A673 (cell line): ENCODE results near the gene UBASH3A. TPM values are rescaled to one million over a fixed set of nuclear protein-coding genes. Genes with fewer than 3 reads are reported as not detected.

Source experiments
- BruUV-seq: library from RNA; stranded (reverse); fragments of 400-500 nt; replicated peaks from 2 replicates; lab custom pipeline; 2021; lab: Mats Ljungman, UMichigan
- CTCF ChIA-PET: fragments of 300-600 bp; sonication (Branson Sonifier 250); formaldehyde crosslinking; loops from one replicate; lab custom pipeline; 2022; ENCODE audit warnings: antibody characterized with exemption; lab: Charles Lee
- POLR2A ChIA-PET: fragments of 300-600 bp; sonication (Branson Sonifier 250); formaldehyde crosslinking; loops from one replicate; lab custom pipeline; 2022; ENCODE audit warnings: antibody characterized with exemption; ENCODE audit not compliant: low non-redundant PET; lab: Charles Lee
- DNase-seq: peaks from one replicate; pipeline ENCODE4 v3.0.0-alpha.2; 2015; ENCODE audit warnings: low spot score
- H3K27ac ChIP-seq: fragments of 200-600 bp; sonication (generic); 2 replicates; pipeline ENCODE4 v1.5.1; 2016; ENCODE audit warnings: mixed run types, low read depth, mild to moderate bottlenecking, mixed read lengths, antibody characterized with exemption, low read length; ENCODE audit not compliant: poor library complexity, severe bottlenecking
- H3K27me3 ChIP-seq: fragments of 200-600 bp; sonication (generic); replicated peaks from 2 replicates; pipeline ENCODE4 v1.6.1; 2017; ENCODE audit warnings: mixed run types, low read depth, mild to moderate bottlenecking, mixed read lengths, antibody characterized with exemption, low read length; ENCODE audit not compliant: insufficient read depth, poor library complexity
- H3K36me3 ChIP-seq: fragments of 200-600 bp; sonication (generic); 2 replicates; pipeline ENCODE4 v1.6.1; 2016; ENCODE audit warnings: mixed run types, mild to moderate bottlenecking, mixed read lengths, antibody characterized with exemption, low read length; ENCODE audit not compliant: insufficient read depth, poor library complexity, severe bottlenecking
- H3K4me1 ChIP-seq: fragments of 200-600 bp; sonication (generic); 2 replicates; pipeline ENCODE4 v1.6.1; 2017; ENCODE audit warnings: mixed run types, mild to moderate bottlenecking, mixed read lengths, antibody characterized with exemption, low read length; ENCODE audit not compliant: insufficient read depth, poor library complexity, severe bottlenecking
- H3K4me3 ChIP-seq: fragments of 200-600 bp; sonication (generic); 2 replicates; pipeline ENCODE4 v1.5.1; 2016; ENCODE audit warnings: low read depth, mixed run types, mild to moderate bottlenecking, mixed read lengths, low read length; ENCODE audit not compliant: poor library complexity, severe bottlenecking
- H3K9me3 ChIP-seq: fragments of 200-600 bp; sonication (generic); 2 replicates; pipeline ENCODE4 v1.6.1; 2016; ENCODE audit warnings: mixed run types, low read depth, mild to moderate bottlenecking, mixed read lengths, antibody characterized with exemption, low read length; ENCODE audit not compliant: poor library complexity, severe bottlenecking
- EZH2 ChIP-seq: fragments of 200-600 bp; sonication (generic); IDR thresholded peaks from 2 replicates; pipeline ENCODE4 v1.6.1; 2017; ENCODE audit warnings: borderline replicate concordance, low read depth, mild to moderate bottlenecking, mixed read lengths, antibody characterized with exemption, low read length; ENCODE audit not compliant: poor library complexity, severe bottlenecking
- intact Hi-C: fragments of 100-400 bp; cut with micrococcal nuclease; formaldehyde crosslinking; loops from one replicate; pipeline ENCODE4 v1.10.0; 2022; ENCODE audit not compliant: unreplicated experiment
- total RNA-seq: library from RNA; stranded (reverse); gene quantifications from 2 replicates; pipeline ENCODE4 v1.2.3, GENCODE V29; 2021
- TF ChIP-seq, protein P1 (sequence below): fragments of 300-800, 200-600 bp; sonication (generic); conservative IDR thresholded peaks from 2 replicates; pipeline ENCODE4 v1.5.1; 2017; ENCODE audit warnings: low read depth, mild to moderate bottlenecking, antibody characterized with exemption, low read length, moderate library complexity, mixed read lengths

The UBASH3A gene
- total RNA-seq, 1 experiment from 2014 or later, result not detected

DNA sequence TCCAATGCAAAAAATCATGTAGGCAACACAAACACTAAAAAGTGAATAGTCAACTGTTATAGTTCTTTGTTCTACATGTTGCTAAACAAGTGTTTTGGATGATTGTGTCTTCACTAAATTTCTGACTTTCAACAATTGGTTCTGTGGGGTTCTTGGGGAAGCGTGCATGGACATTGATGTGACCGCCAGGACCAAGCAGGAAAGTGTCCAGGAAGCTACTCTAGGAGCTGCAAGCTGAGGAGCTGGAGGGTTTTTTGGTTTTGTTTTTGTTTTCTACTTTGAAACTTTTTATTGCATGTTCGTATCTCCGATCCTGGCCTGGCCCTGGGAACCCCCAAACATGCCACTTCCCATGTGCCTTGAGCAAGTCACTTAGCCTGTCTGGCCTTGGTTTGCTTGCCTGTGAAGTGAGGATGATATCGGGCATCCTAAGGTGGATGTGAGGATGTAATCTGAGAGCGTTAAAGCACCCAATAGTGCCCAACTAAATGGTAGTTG lies 15.8 kb upstream of the UBASH3A start:
- no peak for TF ChIP-seq EZH2
- TF ChIP-seq, protein P1, sequence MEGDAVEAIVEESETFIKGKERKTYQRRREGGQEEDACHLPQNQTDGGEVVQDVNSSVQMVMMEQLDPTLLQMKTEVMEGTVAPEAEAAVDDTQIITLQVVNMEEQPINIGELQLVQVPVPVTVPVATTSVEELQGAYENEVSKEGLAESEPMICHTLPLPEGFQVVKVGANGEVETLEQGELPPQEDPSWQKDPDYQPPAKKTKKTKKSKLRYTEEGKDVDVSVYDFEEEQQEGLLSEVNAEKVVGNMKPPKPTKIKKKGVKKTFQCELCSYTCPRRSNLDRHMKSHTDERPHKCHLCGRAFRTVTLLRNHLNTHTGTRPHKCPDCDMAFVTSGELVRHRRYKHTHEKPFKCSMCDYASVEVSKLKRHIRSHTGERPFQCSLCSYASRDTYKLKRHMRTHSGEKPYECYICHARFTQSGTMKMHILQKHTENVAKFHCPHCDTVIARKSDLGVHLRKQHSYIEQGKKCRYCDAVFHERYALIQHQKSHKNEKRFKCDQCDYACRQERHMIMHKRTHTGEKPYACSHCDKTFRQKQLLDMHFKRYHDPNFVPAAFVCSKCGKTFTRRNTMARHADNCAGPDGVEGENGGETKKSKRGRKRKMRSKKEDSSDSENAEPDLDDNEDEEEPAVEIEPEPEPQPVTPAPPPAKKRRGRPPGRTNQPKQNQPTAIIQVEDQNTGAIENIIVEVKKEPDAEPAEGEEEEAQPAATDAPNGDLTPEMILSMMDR, result no peak
- no peak overlapping the region for H3K27ac ChIP-seq
- intact Hi-C loops, result no loop called here
- no peak for DNase-seq
- H3K36me3 ChIP-seq, result no peaks in the 10 kb centered on the region
- peaks cover 7% of the 10 kb centered on the region for H3K4me1 ChIP-seq
- ChIA-PET CTCF (interaction anchor here (0.6 kb wide), 1 partner anchor 78 kb away, joined by 6 read pairs; no protein-coding TSS in a partner anchor), POLR2A (no interaction called here)
- no peaks in the 10 kb centered on the region for H3K27me3 ChIP-seq
- H3K9me3 ChIP-seq, result no peaks in the 10 kb centered on the region
- no TSS peak for BruUV-seq
- no peak overlapping the region for H3K4me3 ChIP-seq

GRCh38 chr21:42388740-42389448 lies 14.8 kb upstream of the UBASH3A start:
- intact Hi-C loops, result no loop called here
- POLR2A ChIA-PET, result no interaction called here
- no TSS peak for BruUV-seq
- Histone ChIP-seq H3K27me3 (no peaks in the 10 kb centered on the region), H3K4me3 (no peak overlapping the region), H3K4me1 (peaks cover 7% of the 10 kb centered on the region), H3K27ac (no peak overlapping the region), H3K9me3 (no peaks in the 10 kb centered on the region), H3K36me3 (no peaks in the 10 kb centered on the region)
- TF ChIP-seq EZH2, result no peak
- TF ChIP-seq, protein P1, result no peak
- no peak for DNase-seq
- CTCF ChIA-PET, result no interaction called here

DNA sequence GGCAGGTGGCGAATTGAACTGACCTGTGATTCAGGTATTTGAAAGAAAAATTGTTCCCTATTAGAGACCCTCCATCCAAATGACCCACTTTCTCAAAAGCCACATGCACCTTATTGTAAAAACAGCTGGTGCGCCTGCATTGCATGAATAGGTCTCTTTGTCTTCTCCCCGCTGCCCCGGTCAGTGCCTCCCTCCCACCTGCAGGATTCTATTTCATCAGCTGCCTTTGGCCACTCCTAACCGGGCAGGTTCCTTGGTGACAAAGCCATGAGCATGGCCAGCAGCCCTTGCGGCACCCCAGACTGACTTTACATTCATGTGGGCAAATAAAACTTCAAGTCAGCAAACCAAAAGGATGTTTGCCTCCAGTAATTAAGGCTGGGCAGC lies 14.3 kb upstream of the UBASH3A start:
- intact Hi-C loops, result no loop called here
- no peaks in the 10 kb centered on the region for H3K36me3 ChIP-seq
- no peak overlapping the region for H3K27ac ChIP-seq
- no peaks in the 10 kb centered on the region for H3K9me3 ChIP-seq
- no peaks in the 10 kb centered on the region for H3K27me3 ChIP-seq
- ChIA-PET CTCF (no interaction called here), POLR2A (no interaction called here)
- no peak overlapping the region for H3K4me3 ChIP-seq
- no peak for TF ChIP-seq EZH2
- TF ChIP-seq, protein P1, result no peak
- DNase-seq, result no peak
- peaks cover 7% of the 10 kb centered on the region for H3K4me1 ChIP-seq
- BruUV-seq, result no TSS peak
